PFSK-1 (cell line): ENCODE measurements around the gene NAXE.

Experiments
- FOXP2 ChIP-seq: optimal IDR thresholded peaks from 2 replicates; pipeline ENCODE3; 2011; ENCODE audit warnings: borderline replicate concordance, control low read depth, inconsistent platforms; ENCODE audit not compliant: insufficient read depth; ENCODE audit errors: extremely low read length, extremely low read depth
- POLR2AphosphoS5 ChIP-seq: IDR thresholded peaks from 2 replicates; pipeline ENCODE4 v1.6.1; 2012; ENCODE audit warnings: low read depth, mild to moderate bottlenecking, control low read depth, low read length, moderate library complexity
- SIN3A ChIP-seq: IDR thresholded peaks from 2 replicates; pipeline ENCODE4 v1.6.1; 2012; ENCODE audit warnings: mild to moderate bottlenecking, low read length, moderate library complexity, borderline replicate concordance; ENCODE audit not compliant: insufficient read depth
- TAF1 ChIP-seq: IDR thresholded peaks from 2 replicates; pipeline ENCODE4 v1.6.1; 2012; ENCODE audit warnings: low read length, control low read depth, borderline replicate concordance; ENCODE audit not compliant: insufficient read depth
- TF ChIP-seq, protein P1 (sequence below), 2 experiments: IDR thresholded peaks; 2 replicates each; pipeline versions ENCODE4 v1.6.1 to v1.8.0; 2011 to 2012; ENCODE audit warnings: low read depth in 2 of 2, low read length in 2 of 2, control low read depth in 1 of 2, inconsistent platforms in 1 of 2, mild to moderate bottlenecking in 1 of 2, moderate library complexity in 1 of 2; ENCODE audit not compliant: insufficient read depth in 1 of 2

DNA sequence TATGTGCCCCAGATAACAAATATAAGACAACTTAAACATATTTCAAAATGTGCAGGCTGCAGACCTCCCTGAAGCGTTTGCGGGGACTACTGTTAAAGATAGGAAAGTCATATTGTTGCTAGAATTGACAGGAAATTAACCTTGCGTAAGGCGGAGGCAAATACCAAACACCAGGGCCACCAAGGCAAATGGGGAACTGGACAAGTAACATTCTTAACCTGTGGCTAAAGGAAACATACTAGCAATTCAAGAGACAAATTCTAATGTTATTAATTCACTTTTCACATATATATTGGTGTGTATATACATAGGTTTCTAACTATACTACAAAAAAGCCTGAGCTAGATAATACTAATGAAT, 34.5 kb downstream of the NAXE start:
- TF ChIP-seq SIN3A (no peak), POLR2AphosphoS5 (no peak), TAF1 (no peak), FOXP2 (no peak)
- TF ChIP-seq, protein P1, sequence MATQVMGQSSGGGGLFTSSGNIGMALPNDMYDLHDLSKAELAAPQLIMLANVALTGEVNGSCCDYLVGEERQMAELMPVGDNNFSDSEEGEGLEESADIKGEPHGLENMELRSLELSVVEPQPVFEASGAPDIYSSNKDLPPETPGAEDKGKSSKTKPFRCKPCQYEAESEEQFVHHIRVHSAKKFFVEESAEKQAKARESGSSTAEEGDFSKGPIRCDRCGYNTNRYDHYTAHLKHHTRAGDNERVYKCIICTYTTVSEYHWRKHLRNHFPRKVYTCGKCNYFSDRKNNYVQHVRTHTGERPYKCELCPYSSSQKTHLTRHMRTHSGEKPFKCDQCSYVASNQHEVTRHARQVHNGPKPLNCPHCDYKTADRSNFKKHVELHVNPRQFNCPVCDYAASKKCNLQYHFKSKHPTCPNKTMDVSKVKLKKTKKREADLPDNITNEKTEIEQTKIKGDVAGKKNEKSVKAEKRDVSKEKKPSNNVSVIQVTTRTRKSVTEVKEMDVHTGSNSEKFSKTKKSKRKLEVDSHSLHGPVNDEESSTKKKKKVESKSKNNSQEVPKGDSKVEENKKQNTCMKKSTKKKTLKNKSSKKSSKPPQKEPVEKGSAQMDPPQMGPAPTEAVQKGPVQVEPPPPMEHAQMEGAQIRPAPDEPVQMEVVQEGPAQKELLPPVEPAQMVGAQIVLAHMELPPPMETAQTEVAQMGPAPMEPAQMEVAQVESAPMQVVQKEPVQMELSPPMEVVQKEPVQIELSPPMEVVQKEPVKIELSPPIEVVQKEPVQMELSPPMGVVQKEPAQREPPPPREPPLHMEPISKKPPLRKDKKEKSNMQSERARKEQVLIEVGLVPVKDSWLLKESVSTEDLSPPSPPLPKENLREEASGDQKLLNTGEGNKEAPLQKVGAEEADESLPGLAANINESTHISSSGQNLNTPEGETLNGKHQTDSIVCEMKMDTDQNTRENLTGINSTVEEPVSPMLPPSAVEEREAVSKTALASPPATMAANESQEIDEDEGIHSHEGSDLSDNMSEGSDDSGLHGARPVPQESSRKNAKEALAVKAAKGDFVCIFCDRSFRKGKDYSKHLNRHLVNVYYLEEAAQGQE (IDR thresholded peaks at IDR 0.05; ENCODE audit: insufficient read depth in 1 of 2, low read depth in 2 of 2, low read length in 2 of 2), result no peak
